ENCODE results near the gene PRMT9. TPM values are rescaled to one million over a fixed set of nuclear protein-coding genes. Genes with fewer than 3 reads are reported as not detected.

The PRMT9 gene
- total RNA-seq, 1 donor from 2014 or later, result 7.1 TPM

DNA sequence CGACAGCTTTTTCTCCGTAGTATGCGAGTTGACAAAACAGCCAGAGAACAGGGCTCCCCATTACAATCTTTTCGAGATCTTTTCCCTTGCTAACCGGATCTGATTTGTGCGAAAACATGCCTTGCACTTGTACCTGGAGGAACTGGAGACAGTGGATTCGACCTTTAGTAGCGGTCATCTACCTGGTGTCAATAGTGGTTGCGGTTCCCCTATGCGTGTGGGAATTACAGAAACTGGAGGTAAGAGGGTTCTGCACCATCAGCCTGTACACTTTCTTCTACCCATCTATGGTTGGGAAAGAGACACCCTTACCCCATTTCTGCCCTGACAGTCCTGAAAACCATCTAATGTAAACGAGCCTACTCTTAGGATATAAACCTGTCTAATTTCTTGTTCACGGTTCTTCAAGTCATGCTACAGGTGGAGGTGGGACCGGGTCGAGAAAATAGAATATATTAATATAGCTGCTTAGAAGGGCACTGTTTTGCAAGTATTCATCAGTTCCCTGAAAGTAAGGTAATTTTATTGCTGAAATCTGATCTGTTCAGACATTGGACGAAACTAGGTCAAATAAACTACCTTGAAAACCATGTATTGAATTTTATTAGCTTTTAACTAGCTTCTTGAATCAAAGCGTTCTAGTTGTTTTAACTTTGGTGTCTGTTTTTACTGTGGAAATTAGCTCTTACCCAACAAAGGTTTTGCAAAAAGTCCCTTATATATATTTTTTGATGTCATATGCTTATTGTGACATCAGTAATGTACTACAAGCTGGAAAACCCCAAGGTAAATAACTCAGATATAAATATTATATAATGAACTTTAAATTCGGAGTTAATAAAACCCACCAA, 65.9 kb downstream of the PRMT9 start:
- Histone ChIP-seq H3K27me3 (ENCODE audit: control insufficient read depth, insufficient read depth, low read length) (no peaks in the 10 kb centered on the region), H3K4me3 (ENCODE audit: low read depth, low read length) (peak overlapping the region; percentile 93), H3K36me3 (ENCODE audit: control insufficient read depth, insufficient read depth, low read length) (no peaks in the 10 kb centered on the region)
- TF ChIP-seq, protein P1, sequence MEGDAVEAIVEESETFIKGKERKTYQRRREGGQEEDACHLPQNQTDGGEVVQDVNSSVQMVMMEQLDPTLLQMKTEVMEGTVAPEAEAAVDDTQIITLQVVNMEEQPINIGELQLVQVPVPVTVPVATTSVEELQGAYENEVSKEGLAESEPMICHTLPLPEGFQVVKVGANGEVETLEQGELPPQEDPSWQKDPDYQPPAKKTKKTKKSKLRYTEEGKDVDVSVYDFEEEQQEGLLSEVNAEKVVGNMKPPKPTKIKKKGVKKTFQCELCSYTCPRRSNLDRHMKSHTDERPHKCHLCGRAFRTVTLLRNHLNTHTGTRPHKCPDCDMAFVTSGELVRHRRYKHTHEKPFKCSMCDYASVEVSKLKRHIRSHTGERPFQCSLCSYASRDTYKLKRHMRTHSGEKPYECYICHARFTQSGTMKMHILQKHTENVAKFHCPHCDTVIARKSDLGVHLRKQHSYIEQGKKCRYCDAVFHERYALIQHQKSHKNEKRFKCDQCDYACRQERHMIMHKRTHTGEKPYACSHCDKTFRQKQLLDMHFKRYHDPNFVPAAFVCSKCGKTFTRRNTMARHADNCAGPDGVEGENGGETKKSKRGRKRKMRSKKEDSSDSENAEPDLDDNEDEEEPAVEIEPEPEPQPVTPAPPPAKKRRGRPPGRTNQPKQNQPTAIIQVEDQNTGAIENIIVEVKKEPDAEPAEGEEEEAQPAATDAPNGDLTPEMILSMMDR (IDR thresholded peaks at IDR 0.05; ENCODE audit: insufficient read depth, low read length, severe bottlenecking), result no peak
- no peak for FAIRE-seq
- DNase-seq (ENCODE audit: low read depth), result no peak

GRCh38 chr4:147617173-147617840, 66.7 kb downstream of the PRMT9 start, which contains the start of gene TMEM184C:
Gene TMEM184C, plus strand, starts transcription at chr4:147617397. Its CDS starts 560 bp downstream, at chr4:147617957.
- FAIRE-seq, result peak; percentile 70
- peak; percentile 89 for DNase-seq (ENCODE audit: low read depth)
- Histone ChIP-seq H3K36me3 (ENCODE audit: control insufficient read depth, insufficient read depth, low read length) (no peaks in the 10 kb centered on the region), H3K4me3 (ENCODE audit: low read depth, low read length) (peak within 1 kb of the TSS; percentile 93), H3K27me3 (ENCODE audit: control insufficient read depth, insufficient read depth, low read length) (peaks cover 2% of the 10 kb centered on the region)
- TF ChIP-seq, protein P1 (IDR thresholded peaks at IDR 0.05; ENCODE audit: insufficient read depth, low read length, severe bottlenecking), result peak; percentile 31

DNA sequence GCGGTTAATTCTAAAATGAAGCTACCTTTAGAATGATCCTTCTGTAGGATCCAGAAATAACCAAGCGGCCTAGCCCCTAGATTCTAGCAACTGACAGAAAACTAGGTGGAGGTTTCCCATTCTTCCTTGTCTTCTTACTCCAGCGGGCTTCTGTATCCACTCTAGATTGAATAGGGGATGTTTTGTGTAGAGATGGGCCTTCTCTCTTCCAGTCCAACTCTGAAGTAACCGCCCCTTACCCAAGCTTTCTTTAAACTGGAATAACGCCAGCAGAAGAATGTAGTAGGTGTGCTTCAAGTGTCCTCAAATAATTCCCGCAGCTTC, 67.2 kb downstream of the PRMT9 start:
- FAIRE-seq, result no peak
- TF ChIP-seq, protein P1 (IDR thresholded peaks at IDR 0.05; ENCODE audit: insufficient read depth, low read length, severe bottlenecking), result no peak
- H3K4me3 ChIP-seq (ENCODE audit: low read depth, low read length), result peak overlapping the region; percentile 93
- DNase-seq (ENCODE audit: low read depth), result no peak
- peaks cover 2% of the 10 kb centered on the region for H3K27me3 ChIP-seq (ENCODE audit: control insufficient read depth, insufficient read depth, low read length)
- no peaks in the 10 kb centered on the region for H3K36me3 ChIP-seq (ENCODE audit: control insufficient read depth, insufficient read depth, low read length)

GRCh38 chr4:147610686-147611085, 73.3 kb downstream of the PRMT9 start:
- TF ChIP-seq, protein P1 (IDR thresholded peaks at IDR 0.05; ENCODE audit: insufficient read depth, low read length, severe bottlenecking), result no peak
- Histone ChIP-seq H3K4me3 (ENCODE audit: low read depth, low read length) (no peak overlapping the region), H3K36me3 (ENCODE audit: control insufficient read depth, insufficient read depth, low read length) (no peaks in the 10 kb centered on the region), H3K27me3 (ENCODE audit: control insufficient read depth, insufficient read depth, low read length) (peaks cover 2% of the 10 kb centered on the region)
- DNase-seq (ENCODE audit: low read depth) (no peak), FAIRE-seq (no peak)

GRCh38 chr4:147607471-147607870, 76.5 kb downstream of the PRMT9 start:
- no peak overlapping the region for H3K4me3 ChIP-seq (ENCODE audit: low read depth, low read length)
- TF ChIP-seq, protein P1 (IDR thresholded peaks at IDR 0.05; ENCODE audit: insufficient read depth, low read length, severe bottlenecking), result no peak
- no peak for FAIRE-seq
- no peaks in the 10 kb centered on the region for H3K36me3 ChIP-seq (ENCODE audit: control insufficient read depth, insufficient read depth, low read length)
- H3K27me3 ChIP-seq (ENCODE audit: control insufficient read depth, insufficient read depth, low read length), result peaks cover under 1% of the 10 kb centered on the region
- no peak for DNase-seq (ENCODE audit: low read depth)
